Activated T-helper 17 cell treated with anti-CD3 and anti-CD28 coated beads, Interleukin-2, amount 50 U/mL, for 72 hours (primary cell): ENCODE results near the gene FIS1. TPM values are rescaled to one million over a fixed set of nuclear protein-coding genes. Genes with fewer than 3 reads are reported as not detected.
"Not testable (repeated sequence)": the region's sequence is repeated elsewhere in the genome, so short reads cannot be mapped to it uniquely, and the experiment has no call there.

Experiments used
- ATAC-seq: fragments of 150-1000 bp; cut with Tn5 transposase; replicated peaks from 2 replicates; pipeline ENCODE4 v1.10.0; 2021; ENCODE audit warnings: mild to moderate bottlenecking, moderate library complexity
- H3K27ac Mint-ChIP-seq: one replicate; pipeline ENCODE4 v1.8.0; 2022; ENCODE audit warnings: mixed read lengths
- H3K27me3 Mint-ChIP-seq: one replicate; pipeline ENCODE4 v1.8.0; 2022; ENCODE audit warnings: mixed read lengths
- H3K36me3 Mint-ChIP-seq: one replicate; pipeline ENCODE4 v1.8.0; 2022; ENCODE audit warnings: low read depth, mild to moderate bottlenecking, mixed read lengths
- H3K4me1 Mint-ChIP-seq: one replicate; pipeline ENCODE4 v1.8.0; 2022; ENCODE audit warnings: mixed read lengths
- H3K4me3 Mint-ChIP-seq: one replicate; pipeline ENCODE4 v1.8.0; 2022; ENCODE audit warnings: mild to moderate bottlenecking, mixed read lengths
- H3K9me3 Mint-ChIP-seq: one replicate; pipeline ENCODE4 v1.8.0; 2022; ENCODE audit warnings: mixed read lengths
- total RNA-seq, 2 donors: library from RNA; stranded (reverse); gene quantifications; one replicate each; pipeline ENCODE4 v1.2.3, GENCODE V29; 2022

The FIS1 gene
- total RNA-seq, 2 donors from 2014 or later = 69.0 to 82.6 TPM

GRCh38 chr7:101210143-101210542 lies 34.7 kb downstream of the FIS1 start:
- peaks cover 6% of the 10 kb centered on the region for H3K4me1 Mint-ChIP-seq
- no peak overlapping the region for H3K4me3 Mint-ChIP-seq
- no peaks in the 10 kb centered on the region for H3K27me3 Mint-ChIP-seq
- H3K9me3 Mint-ChIP-seq = no peaks in the 10 kb centered on the region
- H3K36me3 Mint-ChIP-seq = peaks cover 75% of the 10 kb centered on the region
- ATAC-seq = no peak
- no peak overlapping the region for H3K27ac Mint-ChIP-seq

GRCh38 chr7:101208794-101209193 lies 36.1 kb downstream of the FIS1 start:
- Mint-ChIP-seq H3K4me1 (peaks cover 11% of the 10 kb centered on the region), H3K27me3 (no peaks in the 10 kb centered on the region), H3K27ac (no peak overlapping the region), H3K9me3 (no peaks in the 10 kb centered on the region), H3K36me3 (peaks cover 62% of the 10 kb centered on the region), H3K4me3 (no peak overlapping the region)
- no peak for ATAC-seq

- Mint-ChIP-seq H3K9me3 (no peaks in the 10 kb centered on the region), H3K27me3 (peaks cover 6% of the 10 kb centered on the region), H3K27ac (no peak overlapping the region), H3K36me3 (peaks cover 53% of the 10 kb centered on the region), H3K4me1 (peaks cover 14% of the 10 kb centered on the region), H3K4me3 (no peak overlapping the region)
- no peak for ATAC-seq
Measured at GRCh38 chr7:101207459-101207858, 37.4 kb downstream of the FIS1 start.

GRCh38 chr7:101206665-101207042 lies 38.2 kb downstream of the FIS1 start:
- H3K36me3 Mint-ChIP-seq = peaks cover 48% of the 10 kb centered on the region
- no peak for ATAC-seq
- no peak overlapping the region for H3K4me3 Mint-ChIP-seq
- no peak overlapping the region for H3K27ac Mint-ChIP-seq
- no peaks in the 10 kb centered on the region for H3K9me3 Mint-ChIP-seq
- peaks cover 14% of the 10 kb centered on the region for H3K4me1 Mint-ChIP-seq
- peaks cover 6% of the 10 kb centered on the region for H3K27me3 Mint-ChIP-seq

GRCh38 chr7:101205901-101206664 lies 38.8 kb downstream of the FIS1 start:
- Mint-ChIP-seq H3K27ac (no peak overlapping the region), H3K27me3 (peaks cover 6% of the 10 kb centered on the region), H3K4me3 (no peak overlapping the region), H3K4me1 (peaks cover 14% of the 10 kb centered on the region), H3K36me3 (peaks cover 44% of the 10 kb centered on the region), H3K9me3 (no peaks in the 10 kb centered on the region)
- no peak for ATAC-seq

DNA sequence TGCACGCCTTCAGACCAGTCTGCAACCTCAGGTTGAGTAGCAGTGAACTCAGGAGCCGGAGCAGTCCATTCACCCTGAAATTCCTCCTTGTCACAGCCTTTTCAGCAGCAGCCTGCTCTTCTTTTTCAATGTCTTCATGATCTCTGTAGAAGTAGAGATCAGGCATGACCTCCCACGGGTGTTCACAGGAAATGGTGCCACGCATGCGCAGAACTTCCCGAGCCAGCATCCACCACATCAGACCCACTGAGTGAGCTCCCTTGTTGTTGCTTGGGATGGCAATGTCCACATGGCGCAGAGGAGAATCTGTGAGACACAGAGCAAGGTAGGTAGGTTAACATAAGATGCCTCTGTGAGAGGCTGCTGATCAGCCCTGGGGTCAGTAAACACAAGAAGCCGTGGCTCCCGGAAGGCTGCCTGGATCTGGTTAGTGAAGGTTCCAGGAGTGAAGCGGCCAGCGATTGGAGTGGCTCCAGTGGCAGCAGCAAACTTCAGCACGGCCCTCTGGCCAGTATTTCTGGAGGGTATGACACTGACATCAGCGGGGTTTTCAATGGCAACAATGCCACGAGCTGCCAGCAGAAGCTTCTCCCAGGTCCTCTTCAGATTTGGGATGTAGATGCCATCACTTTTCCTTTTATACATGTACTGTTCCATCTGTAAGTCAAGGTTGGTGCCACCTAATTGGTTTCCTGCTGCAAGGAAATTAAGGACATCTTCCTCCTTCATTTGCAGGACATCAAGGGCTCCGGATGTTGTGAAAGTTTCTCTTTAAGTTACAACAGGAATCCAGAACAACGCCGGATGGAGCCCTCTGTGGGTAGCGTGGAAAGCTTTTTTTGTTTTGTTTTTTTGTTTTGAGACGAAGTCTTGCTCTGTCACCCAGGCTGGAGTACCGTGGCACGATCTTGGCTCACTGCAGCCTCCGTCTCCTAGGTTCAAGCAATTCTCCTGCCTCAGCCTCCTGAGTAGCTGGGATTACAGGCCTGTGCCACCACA lies 40.8 kb downstream of the FIS1 start:
- H3K9me3 Mint-ChIP-seq, ATAC-seq: not testable (repeated sequence)
- Mint-ChIP-seq H3K4me3 (peak overlapping the region; percentile 72), H3K27ac (peak overlapping the region; percentile 71), H3K36me3 (peaks cover 25% of the 10 kb centered on the region), H3K4me1 (peaks cover 14% of the 10 kb centered on the region), H3K27me3 (peaks cover 16% of the 10 kb centered on the region)

- no peak overlapping the region for H3K4me3 Mint-ChIP-seq
- H3K4me1 Mint-ChIP-seq = peaks cover 14% of the 10 kb centered on the region
- ATAC-seq = no peak
- peaks cover 12% of the 10 kb centered on the region for H3K36me3 Mint-ChIP-seq
- H3K27ac Mint-ChIP-seq = no peak overlapping the region
- peaks cover 16% of the 10 kb centered on the region for H3K27me3 Mint-ChIP-seq
- H3K9me3 Mint-ChIP-seq = no peaks in the 10 kb centered on the region
Measured at GRCh38 chr7:101202603-101202918, 42.3 kb downstream of the FIS1 start.

DNA sequence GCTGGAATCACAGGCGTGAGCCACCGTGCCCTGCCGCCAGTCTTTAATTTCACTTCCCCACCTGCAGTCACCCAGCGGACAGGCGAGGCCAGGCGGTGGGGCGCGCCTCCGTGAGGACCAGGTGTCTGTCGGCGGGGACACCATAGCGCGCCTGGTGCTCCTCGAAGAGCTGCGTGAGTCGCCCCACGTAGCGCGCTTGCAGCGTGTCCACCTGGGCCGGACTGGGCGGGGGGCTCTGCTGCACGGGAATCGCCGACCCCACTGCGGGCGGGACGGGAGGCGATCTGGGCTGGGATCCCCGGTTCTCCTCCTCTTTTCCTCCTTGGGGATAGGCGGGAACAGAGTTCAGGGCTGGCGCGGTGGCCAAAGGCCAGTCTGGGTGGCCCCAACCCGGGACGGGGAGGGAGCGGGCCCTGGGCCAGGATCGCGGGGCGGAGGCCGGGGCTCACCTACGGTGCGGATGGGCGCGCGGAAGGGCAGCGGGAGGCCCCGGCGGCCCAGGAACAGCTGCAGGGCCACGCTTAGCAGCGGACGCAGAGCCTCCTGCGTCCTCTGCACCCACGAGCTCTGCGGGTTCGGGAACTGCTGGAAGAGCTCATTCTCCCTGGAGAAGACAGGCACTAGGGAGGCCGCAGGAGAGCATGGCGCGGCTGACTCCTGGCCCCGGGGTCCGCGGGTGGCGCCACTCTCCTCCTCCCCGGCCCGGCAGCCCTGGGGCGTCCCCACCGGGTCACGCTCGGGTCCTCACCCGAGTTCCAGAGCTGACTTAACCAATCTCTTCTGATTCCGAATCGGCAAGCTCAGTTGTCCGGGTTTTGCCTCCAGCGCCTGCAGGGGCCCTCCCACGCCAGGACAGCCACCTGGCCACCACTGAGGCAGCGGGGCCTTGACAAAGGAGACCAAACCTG lies 42.9 kb downstream of the FIS1 start:
- H3K4me1 Mint-ChIP-seq = peaks cover 14% of the 10 kb centered on the region
- peaks cover 12% of the 10 kb centered on the region for H3K36me3 Mint-ChIP-seq
- peak; percentile 28 for ATAC-seq
- H3K27me3 Mint-ChIP-seq = peaks cover 16% of the 10 kb centered on the region
- H3K27ac Mint-ChIP-seq = no peak overlapping the region
- no peak overlapping the region for H3K4me3 Mint-ChIP-seq
- H3K9me3 Mint-ChIP-seq = no peaks in the 10 kb centered on the region

DNA sequence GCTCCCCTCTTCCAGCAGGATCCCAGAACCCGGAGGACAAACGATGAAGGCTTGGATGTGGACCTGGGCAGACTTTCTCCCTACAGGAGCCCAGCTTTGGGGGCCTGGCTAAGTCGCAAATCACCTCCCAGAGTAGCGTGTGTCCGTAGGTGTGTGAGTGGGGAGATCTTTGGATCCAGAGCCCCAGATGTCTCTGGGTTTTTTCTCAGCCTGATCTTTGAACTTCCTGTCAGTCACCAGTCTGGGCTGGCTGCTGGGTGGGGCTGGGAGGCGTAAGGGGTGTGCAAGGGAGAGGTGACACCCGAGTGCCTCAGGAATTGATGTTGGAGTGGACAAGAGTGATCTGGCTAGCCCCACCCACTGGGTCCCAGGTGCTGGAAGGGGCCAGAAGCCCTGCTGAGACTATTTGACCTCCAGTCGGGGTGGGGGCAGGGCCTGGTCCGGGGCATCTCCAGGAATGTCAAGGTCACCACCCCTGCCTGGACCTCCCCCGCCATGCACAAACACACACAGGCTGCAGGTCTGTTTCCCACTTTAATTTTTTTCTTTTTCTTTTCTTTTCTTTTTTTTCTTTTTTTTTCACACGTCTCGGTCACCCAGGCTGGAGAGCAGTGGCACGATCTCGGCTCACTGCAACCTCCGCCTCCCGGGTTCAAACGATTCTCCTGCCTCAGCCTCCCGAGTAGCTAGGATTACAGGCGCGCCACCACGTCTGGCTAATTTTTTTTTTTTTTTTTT lies 43.9 kb downstream of the FIS1 start, which contains the start of gene MOGAT3:
Gene MOGAT3, minus strand, starts transcription at position 175 of the 738 bp plus-strand sequence. CDS start 182 bp downstream, outside the sequence.
- H3K36me3 Mint-ChIP-seq = peaks cover 5% of the 10 kb centered on the region
- peaks cover 8% of the 10 kb centered on the region for H3K4me1 Mint-ChIP-seq
- H3K27me3 Mint-ChIP-seq = peaks cover 16% of the 10 kb centered on the region
- no peaks in the 10 kb centered on the region for H3K9me3 Mint-ChIP-seq
- H3K27ac Mint-ChIP-seq = no peak within 1 kb of the TSS
- ATAC-seq = no peak
- H3K4me3 Mint-ChIP-seq = peak within 1 kb of the TSS; percentile 27

DNA sequence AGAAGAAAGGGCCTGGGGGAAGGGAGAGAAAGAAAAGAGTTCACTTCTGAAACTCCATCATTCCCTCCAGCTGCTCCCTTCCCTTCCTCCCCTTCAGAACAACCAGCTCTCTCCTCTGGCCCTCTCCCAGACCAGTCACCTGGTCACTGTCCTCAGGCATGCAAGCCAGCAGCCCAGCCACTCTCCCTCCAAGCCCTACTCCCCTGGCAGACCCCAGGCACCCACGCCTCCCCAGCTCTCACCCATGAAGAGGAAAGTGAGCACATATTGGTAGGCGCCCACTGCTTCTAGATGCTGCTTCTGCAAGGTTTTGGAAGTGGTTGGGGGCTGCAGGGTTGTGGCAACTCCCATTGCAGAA lies 44.4 kb downstream of the FIS1 start:
- Mint-ChIP-seq H3K4me1 (peaks cover 7% of the 10 kb centered on the region), H3K27me3 (peaks cover 16% of the 10 kb centered on the region), H3K9me3 (no peaks in the 10 kb centered on the region), H3K4me3 (peak overlapping the region; percentile 27), H3K36me3 (no peaks in the 10 kb centered on the region), H3K27ac (no peak overlapping the region)
- no peak for ATAC-seq

GRCh38 chr7:101199522-101199921 lies 45.4 kb downstream of the FIS1 start:
- peaks cover 16% of the 10 kb centered on the region for H3K27me3 Mint-ChIP-seq
- ATAC-seq, H3K36me3 Mint-ChIP-seq, H3K4me1 Mint-ChIP-seq, H3K27ac Mint-ChIP-seq, H3K4me3 Mint-ChIP-seq, H3K9me3 Mint-ChIP-seq: not testable (repeated sequence)

- no peaks in the 10 kb centered on the region for H3K9me3 Mint-ChIP-seq
- no peaks in the 10 kb centered on the region for H3K4me1 Mint-ChIP-seq
- H3K36me3 Mint-ChIP-seq = no peaks in the 10 kb centered on the region
- H3K27me3 Mint-ChIP-seq = peaks cover 16% of the 10 kb centered on the region
- no peak overlapping the region for H3K27ac Mint-ChIP-seq
- no peak for ATAC-seq
- no peak overlapping the region for H3K4me3 Mint-ChIP-seq
Measured at GRCh38 chr7:101198476-101198875, 46.4 kb downstream of the FIS1 start.

- H3K4me1 Mint-ChIP-seq = no peaks in the 10 kb centered on the region
- H3K27me3 Mint-ChIP-seq = peaks cover 15% of the 10 kb centered on the region
- no peak overlapping the region for H3K4me3 Mint-ChIP-seq
- no peak for ATAC-seq
- H3K9me3 Mint-ChIP-seq = no peaks in the 10 kb centered on the region
- H3K36me3 Mint-ChIP-seq = no peaks in the 10 kb centered on the region
- no peak overlapping the region for H3K27ac Mint-ChIP-seq
Measured at GRCh38 chr7:101197991-101198390, 46.9 kb downstream of the FIS1 start.
